GM12801 (cell line): Measurements from ENCODE around the gene CSPG4.

Experiments used
- CTCF ChIP-seq: IDR thresholded peaks from one replicate; pipeline ENCODE4 v1.5.1; 2011; ENCODE audit warnings: control low read depth; ENCODE audit not compliant: insufficient read length; ENCODE audit errors: extremely low read depth

The CSPG4 gene

GRCh38 chr15:75693501-75694240 lies 19.0 kb downstream of the CSPG4 start:
- no peak for TF ChIP-seq CTCF

- TF ChIP-seq CTCF, result no peak
Measured at GRCh38 chr15:75688831-75689230, 23.8 kb downstream of the CSPG4 start.

- TF ChIP-seq CTCF, result no peak
Measured at GRCh38 chr15:75688278-75688557, 24.4 kb downstream of the CSPG4 start.

- TF ChIP-seq CTCF, result no peak
Measured at GRCh38 chr15:75687486-75688277, 25.0 kb downstream of the CSPG4 start.

GRCh38 chr15:75685195-75685594 lies 27.5 kb downstream of the CSPG4 start:
- no peak for TF ChIP-seq CTCF

GRCh38 chr15:75684648-75685047 lies 28.0 kb downstream of the CSPG4 start:
- TF ChIP-seq CTCF, result no peak

- no peak for TF ChIP-seq CTCF
Measured at GRCh38 chr15:75682181-75683135, 30.2 kb downstream of the CSPG4 start.
